ENCODE measurements around the gene SLC15A3.

GRCh38 chr11:60968223-60968622, 16.2 kb upstream of the SLC15A3 start:
- no peak for TF ChIP-seq GATA3 (IDR thresholded peaks at IDR 0.05; ENCODE audit: low read depth, low read length)
- TF ChIP-seq GATA2 (IDR thresholded peaks at IDR 0.05; ENCODE audit: low read depth, low read length) = no peak
